GM21360 (cell line): ENCODE data around the gene SQOR.
"Not testable (repeated sequence)": the region's sequence is repeated elsewhere in the genome, so short reads cannot be mapped to it uniquely, and the experiment has no call there.

Experiments
- ATAC-seq: cut with Tn5 transposase; IDR thresholded peaks from one replicate; pipeline ENCODE4 v1.9.1; 2021; ENCODE audit warnings: mild to moderate bottlenecking, moderate library complexity; ENCODE audit not compliant: unreplicated experiment

Gene SQOR

GRCh38 chr15:45630917-45631691 lies 3.7 kb upstream of the SQOR start:
- ATAC-seq = no peak

DNA sequence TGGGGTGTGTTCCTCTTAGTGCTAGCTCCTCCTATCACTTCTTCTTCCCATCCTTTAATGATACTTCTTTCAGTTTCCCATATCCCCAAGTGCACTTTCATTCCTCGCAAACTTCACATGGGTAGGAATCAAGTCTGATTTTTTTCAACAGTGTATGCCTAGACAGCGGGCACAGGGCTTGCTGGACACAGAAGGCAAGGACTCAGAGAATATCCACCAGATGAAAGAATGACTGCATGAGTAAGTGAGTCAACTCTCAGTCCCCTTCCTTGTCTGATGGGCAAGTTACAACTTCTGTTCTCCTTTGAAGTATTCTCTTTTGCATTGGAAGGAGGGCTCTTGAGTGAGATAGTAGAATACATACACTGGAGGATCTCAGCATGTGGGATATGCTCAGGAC lies 3.1 kb upstream of the SQOR start:
- ATAC-seq = no peak

DNA sequence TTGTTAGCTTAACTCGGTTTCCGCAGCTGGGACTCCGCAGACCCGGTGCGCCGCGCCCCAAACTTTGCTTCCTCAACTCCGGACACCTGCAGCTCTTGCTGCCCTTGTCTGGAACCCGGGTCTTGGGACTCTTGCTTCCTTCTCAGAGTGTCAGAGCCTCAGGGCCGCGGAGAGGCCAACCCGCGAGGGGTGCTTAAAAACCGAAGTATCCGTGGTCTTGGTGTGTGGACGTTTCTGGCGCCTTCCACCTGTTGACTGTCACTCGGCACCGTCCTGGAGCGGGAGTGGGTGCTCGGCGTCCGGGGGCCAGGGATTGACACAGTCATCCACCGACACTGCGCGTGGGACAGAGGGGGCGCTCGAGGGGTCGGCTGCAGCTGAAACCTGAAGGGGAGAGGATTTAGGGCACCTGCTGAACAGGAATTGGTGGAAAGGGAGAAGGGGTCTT lies 386 bp downstream of the SQOR start:
- peak; percentile 43 for ATAC-seq

GRCh38 chr15:45635763-45636292 lies 999 bp downstream of the SQOR start:
- ATAC-seq = no peak

GRCh38 chr15:45637141-45637540 lies 2.3 kb downstream of the SQOR start:
- no peak for ATAC-seq

DNA sequence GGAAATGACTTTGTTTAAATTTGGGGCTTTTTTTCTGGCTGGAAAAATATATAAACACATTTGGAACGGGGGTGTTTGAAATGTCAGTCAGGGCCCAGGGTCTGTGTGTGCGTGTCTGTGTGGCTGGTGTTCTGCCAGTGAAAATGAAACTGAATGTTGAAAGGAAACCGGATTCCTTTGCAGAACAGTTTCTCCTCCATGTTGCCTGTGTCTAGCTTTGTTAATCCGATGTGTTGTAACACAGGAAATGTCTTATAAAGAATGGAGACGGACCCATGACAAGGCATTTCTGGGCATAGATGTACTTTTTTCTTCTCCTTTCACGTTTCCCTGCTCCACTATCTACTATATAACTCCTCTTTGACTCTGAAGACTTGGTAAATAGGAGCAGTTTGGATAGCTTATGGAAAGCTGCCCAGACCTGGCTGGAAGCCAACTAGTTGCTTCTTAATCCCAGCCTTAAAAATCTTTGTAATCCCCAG lies 2.8 kb downstream of the SQOR start:
- peak; percentile 42 for ATAC-seq

- no peak for ATAC-seq
These were observed 5.8 kb downstream of the SQOR start for GRCh38 chr15:45640616-45641015.

GRCh38 chr15:45641374-45641781 lies 6.5 kb downstream of the SQOR start:
- ATAC-seq = no peak

GRCh38 chr15:45641999-45642932 lies 7.4 kb downstream of the SQOR start:
- no peak for ATAC-seq

- ATAC-seq = no peak
These were observed 9.6 kb downstream of the SQOR start for GRCh38 chr15:45644437-45644836.

DNA sequence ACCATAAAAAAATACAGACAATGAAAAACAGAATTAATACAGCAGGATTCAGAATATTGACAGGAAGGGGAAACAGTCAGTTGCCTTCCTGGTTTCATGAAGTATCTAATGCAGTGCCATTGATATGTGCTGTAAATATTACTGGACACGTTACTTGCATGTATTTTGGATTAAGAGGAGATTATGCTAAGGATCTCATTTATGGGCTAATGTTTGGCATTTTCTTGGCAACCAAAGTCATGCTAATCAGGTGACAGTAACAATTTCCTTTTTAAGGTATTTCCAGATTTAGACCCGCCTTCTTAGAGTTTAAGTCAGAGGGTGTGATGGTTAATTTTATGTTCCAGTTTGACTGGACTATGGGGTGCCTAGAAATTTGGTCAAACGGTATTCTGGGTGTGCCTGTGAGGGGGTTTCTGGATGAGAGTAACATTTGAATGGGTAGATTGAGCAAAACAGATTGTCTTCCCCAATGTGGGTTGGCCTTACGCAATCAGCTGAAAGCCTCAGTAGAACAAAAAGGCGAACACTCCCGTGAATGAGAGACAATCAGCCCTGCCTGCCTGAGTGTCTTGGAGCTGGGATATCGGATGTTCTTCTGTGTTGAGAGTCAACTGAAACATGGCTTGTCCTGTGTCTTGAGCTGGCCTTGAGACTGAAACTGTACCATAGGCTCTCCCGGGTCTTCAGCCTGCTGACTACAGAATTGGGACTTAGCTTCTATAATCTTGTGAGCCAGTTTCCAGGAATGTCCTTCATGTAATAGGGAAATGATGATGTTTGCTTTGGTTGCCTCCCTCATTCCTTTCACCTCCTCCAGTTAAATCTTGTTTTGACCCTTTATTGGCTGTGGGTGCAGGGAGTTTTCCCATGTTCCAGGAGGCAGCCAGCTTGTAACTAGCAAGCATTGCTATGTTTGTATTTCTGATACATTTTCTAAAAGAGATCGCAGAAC lies 10.5 kb downstream of the SQOR start:
- ATAC-seq = no peak

DNA sequence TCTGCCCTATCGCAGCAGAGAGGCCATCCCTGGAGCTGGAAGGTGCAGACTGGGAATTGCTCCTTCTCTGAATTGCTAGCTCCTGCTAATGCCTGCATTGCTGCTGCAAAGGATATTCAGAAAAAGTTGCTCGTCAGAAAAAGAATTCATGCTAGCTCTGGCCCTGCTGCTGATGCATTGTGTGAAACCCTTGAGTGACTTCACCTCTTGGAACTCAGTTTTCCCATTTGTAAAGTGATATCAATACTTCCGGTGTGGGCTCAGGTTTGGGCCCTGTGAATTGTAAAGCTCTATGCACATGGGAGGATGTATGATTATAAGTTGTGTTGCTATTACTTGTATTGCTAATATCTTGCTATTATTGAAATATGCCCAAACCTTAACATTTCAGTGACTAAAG lies 11.4 kb downstream of the SQOR start:
- no peak for ATAC-seq

DNA sequence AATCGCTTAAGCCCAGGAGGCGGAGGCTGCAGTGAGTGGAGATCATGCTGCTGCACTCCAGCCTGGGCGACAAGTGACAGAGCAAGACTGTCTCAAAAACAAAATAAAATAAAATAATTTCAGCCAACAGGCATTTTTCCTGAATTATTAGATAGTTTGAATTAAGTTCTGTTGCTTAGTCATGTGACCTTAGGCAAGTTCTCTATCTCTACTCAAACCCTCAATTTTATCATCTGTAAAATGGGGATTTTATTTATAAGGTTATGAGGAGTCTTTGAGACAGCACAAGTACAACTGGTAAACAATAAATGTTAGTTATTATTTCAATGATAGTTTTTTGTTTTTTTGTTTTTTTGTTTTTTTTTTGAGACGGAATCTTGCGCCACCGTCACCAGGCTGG lies 13.0 kb downstream of the SQOR start:
- ATAC-seq = no peak

DNA sequence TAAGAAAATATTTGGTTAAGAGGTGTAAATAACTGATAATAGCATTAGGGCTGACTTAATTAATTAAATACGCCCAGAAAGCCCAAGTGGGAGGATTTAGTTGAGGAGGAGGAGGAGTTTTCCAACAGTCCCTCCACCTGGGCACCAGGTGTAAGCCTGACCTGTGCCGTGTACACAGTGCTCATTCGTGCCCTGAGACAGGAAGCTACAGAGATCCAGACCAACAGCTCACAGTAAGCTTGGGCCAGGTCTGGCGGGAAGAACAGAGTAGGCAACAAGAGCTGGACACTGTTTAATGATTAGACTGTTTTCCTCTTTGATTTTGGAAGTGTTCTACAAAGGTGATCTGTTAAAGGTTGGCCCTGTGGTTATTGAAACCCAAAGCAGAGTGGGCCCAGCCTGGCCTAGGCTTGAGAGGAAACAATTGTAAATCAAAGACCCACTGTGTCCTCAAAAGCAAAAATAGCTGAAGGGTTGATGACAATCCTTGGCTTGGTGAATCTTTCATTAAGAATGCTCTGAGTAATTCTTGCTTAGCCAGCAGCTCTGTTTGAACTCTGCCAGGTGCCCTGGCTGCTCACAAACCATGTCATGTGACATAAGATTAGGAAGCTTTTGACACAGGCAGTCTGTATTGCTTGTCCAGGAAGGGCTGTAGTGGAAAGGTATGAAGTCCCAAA lies 13.8 kb downstream of the SQOR start:
- ATAC-seq = no peak

DNA sequence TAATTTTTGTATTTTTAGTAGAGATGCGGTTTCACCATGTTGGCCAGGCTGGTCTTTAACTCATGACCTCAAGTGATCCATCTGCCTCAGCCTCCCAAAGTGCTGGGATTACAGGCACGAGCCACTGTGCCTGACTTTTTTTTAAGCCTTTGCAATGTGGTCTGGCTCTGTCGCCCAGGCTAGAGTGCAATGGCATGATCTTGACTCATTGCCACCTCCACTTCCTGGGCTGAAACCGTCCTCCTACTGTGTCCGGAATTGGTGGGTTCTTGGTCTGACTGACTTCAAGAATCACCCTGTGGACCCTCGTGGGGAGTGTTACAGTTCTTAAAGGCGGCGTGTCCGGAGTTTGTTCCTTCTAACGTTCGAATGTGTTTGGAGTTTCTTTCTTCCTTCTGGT lies 15.2 kb downstream of the SQOR start:
- ATAC-seq = not testable (repeated sequence)

- no peak for ATAC-seq
These were observed 16.2 kb downstream of the SQOR start for GRCh38 chr15:45650889-45651525.

- ATAC-seq = no peak
These were observed 19.0 kb downstream of the SQOR start for GRCh38 chr15:45653702-45654424.

- no peak for ATAC-seq
These were observed 19.9 kb downstream of the SQOR start for GRCh38 chr15:45654749-45655148.

DNA sequence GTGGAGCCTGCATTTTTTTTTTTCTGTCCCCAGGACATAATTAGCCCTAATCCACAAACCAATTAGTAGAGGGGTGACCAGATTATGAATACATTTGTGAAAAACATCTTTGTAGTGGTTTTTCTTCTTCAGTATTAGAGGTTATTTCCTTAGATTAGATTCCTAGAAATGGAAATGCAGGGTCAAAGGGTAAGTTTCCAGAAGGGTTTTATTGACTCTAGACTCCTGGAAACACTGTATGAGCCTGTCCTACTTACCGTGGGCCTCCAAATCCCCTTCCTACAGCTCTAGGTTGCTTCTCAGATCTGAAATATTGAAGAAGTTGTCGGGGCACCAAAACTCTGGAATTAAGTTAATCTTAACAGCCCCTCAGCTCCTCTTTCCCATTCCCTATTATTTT lies 22.4 kb downstream of the SQOR start:
- no peak for ATAC-seq
